Uterus (tissue), 4 donors: ENCODE data around the gene ACTL6A. TPM values are rescaled to one million over a fixed set of nuclear protein-coding genes. Genes with fewer than 3 reads are reported as not detected.

Experiments
- DNase-seq, 2 donors: peaks; one replicate each; pipeline ENCODE4 v3.0.0-alpha.2; 2019 to 2020
- H3K27ac ChIP-seq, 2 donors: fragments of 200-600 bp; sonication (generic); 1 replicate in 1 of 2; 2 replicates in 1 of 2; pipeline ENCODE4 v1.5.1; 2016 to 2018
- H3K27me3 ChIP-seq, 2 donors: fragments of 200-600 bp; sonication (generic); one replicate each; pipeline ENCODE4 v1.5.1; 2018 to 2019; ENCODE audit warnings: control low read depth in 1 of 2
- H3K36me3 ChIP-seq, 2 donors: fragments of 200-600 bp; sonication (generic); one replicate each; pipeline ENCODE4 v1.5.1; 2019; ENCODE audit warnings: control low read depth in 1 of 2
- H3K4me1 ChIP-seq, 2 donors: fragments of 200-600 bp; sonication (generic); one replicate each; pipeline ENCODE4 v1.5.1; 2018 to 2019; ENCODE audit warnings: control low read depth in 1 of 2
- H3K4me3 ChIP-seq, 2 donors: fragments of 200-600 bp; sonication (generic); 1 replicate in 1 of 2; 2 replicates in 1 of 2; pipeline ENCODE4 v1.5.1; 2018 to 2019; ENCODE audit warnings: mild to moderate bottlenecking in 1 of 2
- H3K9me3 ChIP-seq, 2 donors: fragments of 200-600 bp; sonication (generic); one replicate each; pipeline ENCODE4 v1.5.1; 2019; ENCODE audit warnings: control low read depth in 1 of 2
- POLR2A ChIP-seq, 2 donors: fragments of 450-650 bp; IDR thresholded peaks; one replicate each; pipeline ENCODE4 v1.6.1; 2016; ENCODE audit warnings: antibody characterized with exemption in 2 of 2, mild to moderate bottlenecking in 1 of 2, moderate library complexity in 1 of 2
- intact Hi-C: fragments of 100-400 bp; cut with DNase I; formaldehyde crosslinking; loops from one replicate; pipeline ENCODE4 v1.15.1; 2023; ENCODE audit warnings: low total_unique reads
- small RNA-seq: library from RNA; depleted of rRNA; stranded (forward); fragments of <200 nt; gene quantifications from one replicate; pipeline ENCODE3, GENCODE V24; 2016
- total RNA-seq, 4 donors: library from RNA; depleted of rRNA in 3 of 4; stranded (reverse); fragments of >200 nt in 3 of 4; gene quantifications; one replicate each; pipeline versions ENCODE4 v1.1.0 to v1.2.4, GENCODE V29; 2014 to 2023
- TF ChIP-seq, protein P1 (sequence below), 4 experiments: fragments of 200-600 bp in 2 of 4; fragments of 450-650 bp in 2 of 4; sonication (generic) in 2 of 4; IDR thresholded peaks; one replicate each; pipeline ENCODE4 v1.5.1; 2016 to 2019; ENCODE audit warnings: antibody characterized with exemption in 4 of 4, mild to moderate bottlenecking in 2 of 4, moderate library complexity in 1 of 4
- donor health status: DM: yes; HTN: yes; CAD: no.

Gene ACTL6A
- total RNA-seq, 4 donors from 2014 or later = 38.7 to 84.5 (median 51.2) TPM

- Histone ChIP-seq H3K4me3 (no peak overlapping the region), H3K4me1 (no peaks in the 10 kb centered on the region), H3K36me3 (no peaks in the 10 kb centered on the region), H3K27me3 (no peaks in the 10 kb centered on the region), H3K9me3 (no peaks in the 10 kb centered on the region), H3K27ac (no peak overlapping the region)
- intact Hi-C loops = no loop called here
- DNase-seq = no peak
- TF ChIP-seq POLR2A (IDR thresholded peaks at IDR 0.05) = no peak
- TF ChIP-seq, protein P1, sequence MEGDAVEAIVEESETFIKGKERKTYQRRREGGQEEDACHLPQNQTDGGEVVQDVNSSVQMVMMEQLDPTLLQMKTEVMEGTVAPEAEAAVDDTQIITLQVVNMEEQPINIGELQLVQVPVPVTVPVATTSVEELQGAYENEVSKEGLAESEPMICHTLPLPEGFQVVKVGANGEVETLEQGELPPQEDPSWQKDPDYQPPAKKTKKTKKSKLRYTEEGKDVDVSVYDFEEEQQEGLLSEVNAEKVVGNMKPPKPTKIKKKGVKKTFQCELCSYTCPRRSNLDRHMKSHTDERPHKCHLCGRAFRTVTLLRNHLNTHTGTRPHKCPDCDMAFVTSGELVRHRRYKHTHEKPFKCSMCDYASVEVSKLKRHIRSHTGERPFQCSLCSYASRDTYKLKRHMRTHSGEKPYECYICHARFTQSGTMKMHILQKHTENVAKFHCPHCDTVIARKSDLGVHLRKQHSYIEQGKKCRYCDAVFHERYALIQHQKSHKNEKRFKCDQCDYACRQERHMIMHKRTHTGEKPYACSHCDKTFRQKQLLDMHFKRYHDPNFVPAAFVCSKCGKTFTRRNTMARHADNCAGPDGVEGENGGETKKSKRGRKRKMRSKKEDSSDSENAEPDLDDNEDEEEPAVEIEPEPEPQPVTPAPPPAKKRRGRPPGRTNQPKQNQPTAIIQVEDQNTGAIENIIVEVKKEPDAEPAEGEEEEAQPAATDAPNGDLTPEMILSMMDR (IDR thresholded peaks at IDR 0.05) = no peak
Measured at GRCh38 chr3:179630753-179631451, 68.2 kb downstream of the ACTL6A start.

Small RNA genes lying within 50 kb of the gene (small RNA-seq; reads per million reads assigned to genes)
- gene AC090425.1 = not detected
- gene RF01210 = not detected

Other genes starting within 250 kb of the ACTL6A start
- gene ZNF639, start 239.9 kb upstream of the ACTL6A start, total RNA-seq = 10 to 100 TPM; 53.0 to 92.6 (median 65.6) TPM
- 10 to 100 TPM in 3 of 4 donors, 1 to 10 TPM in 1; 10.0 to 88.6 (median 63.3) TPM for gene MFN1, start 215.2 kb upstream of the ACTL6A start, total RNA-seq
- gene GNB4, start 111.5 kb upstream of the ACTL6A start, total RNA-seq = 100 to 1,000 TPM in 1 of 4 donors, 10 to 100 TPM in 3; 18.2 to 110 (median 47.8) TPM
- gene MRPL47, start 41.7 kb downstream of the ACTL6A start, total RNA-seq = 10 to 100 TPM; 15.6 to 34.8 (median 31.5) TPM
- 100 to 1,000 TPM in 1 of 4 donors, 10 to 100 TPM in 3; 23.1 to 107 (median 60.3) TPM for gene NDUFB5, start 41.9 kb downstream of the ACTL6A start, total RNA-seq
- 10 to 100 TPM; 17.4 to 19.8 (median 18.2) TPM for gene USP13, start 90.1 kb downstream of the ACTL6A start, total RNA-seq